ENCODE data around the gene GABRB1.

GRCh38 chr4:47194036-47194737 is 162.8 kb downstream of the GABRB1 start:
- no peak for TF ChIP-seq CTCF (IDR thresholded peaks at IDR 0.05)
- no peak for TF ChIP-seq POLR2A (IDR thresholded peaks at IDR 0.05)
